ENCODE results near the gene HOXA9. TPM values are rescaled to one million over a fixed set of nuclear protein-coding genes. Genes with fewer than 3 reads are reported as not detected.

The HOXA9 gene
- total RNA-seq, 1 experiment from 2014 or later = 91.0 TPM

DNA sequence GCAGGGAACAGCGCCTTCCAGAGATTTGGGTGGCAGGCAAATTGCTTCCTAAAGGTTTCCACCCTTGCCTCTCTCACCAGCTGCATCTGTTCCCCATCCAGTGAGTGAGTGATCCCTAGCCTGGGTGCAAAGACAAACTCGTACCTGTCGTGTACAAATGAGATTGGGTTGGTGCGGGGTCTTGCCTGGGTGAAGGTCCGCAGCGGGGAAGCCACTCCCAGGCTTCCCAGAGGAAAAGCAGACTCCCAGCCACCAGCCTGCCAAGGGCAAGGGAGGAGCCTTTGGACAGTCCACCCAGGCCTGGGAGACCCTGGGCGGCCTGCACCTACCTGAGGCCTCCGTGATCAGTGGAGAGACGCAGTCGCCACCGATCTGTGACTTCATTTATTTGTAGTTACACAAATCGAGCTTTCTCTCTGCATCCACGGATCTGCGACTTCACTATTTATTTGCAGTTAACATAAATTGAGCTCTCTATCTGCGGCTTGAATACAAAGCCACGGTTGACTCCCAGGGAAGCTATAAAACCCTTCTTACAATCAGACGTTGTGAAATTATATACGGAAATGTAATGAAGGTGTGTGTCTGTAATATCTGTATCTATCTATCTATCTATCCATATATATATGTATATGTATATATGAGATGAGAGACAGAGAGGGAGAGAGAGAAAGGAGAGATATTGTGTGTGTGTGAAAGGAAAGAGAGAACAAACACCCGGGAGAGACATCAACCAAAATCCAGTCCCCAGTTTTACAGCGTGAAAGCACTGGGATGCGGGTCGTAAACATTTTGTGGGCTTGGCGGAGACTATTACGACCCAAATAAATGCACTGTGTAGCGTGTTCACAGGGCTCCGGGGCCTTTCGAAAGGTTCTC is 5.8 kb downstream of the HOXA9 start (continued):
- TF ChIP-seq POLR2AphosphoS5 (IDR thresholded peaks at IDR 0.05; ENCODE audit: low read depth, low read length) (no peak), JUND (IDR thresholded peaks at IDR 0.05) (no peak)
- TF ChIP-seq, protein P1, sequence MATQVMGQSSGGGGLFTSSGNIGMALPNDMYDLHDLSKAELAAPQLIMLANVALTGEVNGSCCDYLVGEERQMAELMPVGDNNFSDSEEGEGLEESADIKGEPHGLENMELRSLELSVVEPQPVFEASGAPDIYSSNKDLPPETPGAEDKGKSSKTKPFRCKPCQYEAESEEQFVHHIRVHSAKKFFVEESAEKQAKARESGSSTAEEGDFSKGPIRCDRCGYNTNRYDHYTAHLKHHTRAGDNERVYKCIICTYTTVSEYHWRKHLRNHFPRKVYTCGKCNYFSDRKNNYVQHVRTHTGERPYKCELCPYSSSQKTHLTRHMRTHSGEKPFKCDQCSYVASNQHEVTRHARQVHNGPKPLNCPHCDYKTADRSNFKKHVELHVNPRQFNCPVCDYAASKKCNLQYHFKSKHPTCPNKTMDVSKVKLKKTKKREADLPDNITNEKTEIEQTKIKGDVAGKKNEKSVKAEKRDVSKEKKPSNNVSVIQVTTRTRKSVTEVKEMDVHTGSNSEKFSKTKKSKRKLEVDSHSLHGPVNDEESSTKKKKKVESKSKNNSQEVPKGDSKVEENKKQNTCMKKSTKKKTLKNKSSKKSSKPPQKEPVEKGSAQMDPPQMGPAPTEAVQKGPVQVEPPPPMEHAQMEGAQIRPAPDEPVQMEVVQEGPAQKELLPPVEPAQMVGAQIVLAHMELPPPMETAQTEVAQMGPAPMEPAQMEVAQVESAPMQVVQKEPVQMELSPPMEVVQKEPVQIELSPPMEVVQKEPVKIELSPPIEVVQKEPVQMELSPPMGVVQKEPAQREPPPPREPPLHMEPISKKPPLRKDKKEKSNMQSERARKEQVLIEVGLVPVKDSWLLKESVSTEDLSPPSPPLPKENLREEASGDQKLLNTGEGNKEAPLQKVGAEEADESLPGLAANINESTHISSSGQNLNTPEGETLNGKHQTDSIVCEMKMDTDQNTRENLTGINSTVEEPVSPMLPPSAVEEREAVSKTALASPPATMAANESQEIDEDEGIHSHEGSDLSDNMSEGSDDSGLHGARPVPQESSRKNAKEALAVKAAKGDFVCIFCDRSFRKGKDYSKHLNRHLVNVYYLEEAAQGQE (IDR thresholded peaks at IDR 0.05; ENCODE audit: low read depth) = no peak

DNA sequence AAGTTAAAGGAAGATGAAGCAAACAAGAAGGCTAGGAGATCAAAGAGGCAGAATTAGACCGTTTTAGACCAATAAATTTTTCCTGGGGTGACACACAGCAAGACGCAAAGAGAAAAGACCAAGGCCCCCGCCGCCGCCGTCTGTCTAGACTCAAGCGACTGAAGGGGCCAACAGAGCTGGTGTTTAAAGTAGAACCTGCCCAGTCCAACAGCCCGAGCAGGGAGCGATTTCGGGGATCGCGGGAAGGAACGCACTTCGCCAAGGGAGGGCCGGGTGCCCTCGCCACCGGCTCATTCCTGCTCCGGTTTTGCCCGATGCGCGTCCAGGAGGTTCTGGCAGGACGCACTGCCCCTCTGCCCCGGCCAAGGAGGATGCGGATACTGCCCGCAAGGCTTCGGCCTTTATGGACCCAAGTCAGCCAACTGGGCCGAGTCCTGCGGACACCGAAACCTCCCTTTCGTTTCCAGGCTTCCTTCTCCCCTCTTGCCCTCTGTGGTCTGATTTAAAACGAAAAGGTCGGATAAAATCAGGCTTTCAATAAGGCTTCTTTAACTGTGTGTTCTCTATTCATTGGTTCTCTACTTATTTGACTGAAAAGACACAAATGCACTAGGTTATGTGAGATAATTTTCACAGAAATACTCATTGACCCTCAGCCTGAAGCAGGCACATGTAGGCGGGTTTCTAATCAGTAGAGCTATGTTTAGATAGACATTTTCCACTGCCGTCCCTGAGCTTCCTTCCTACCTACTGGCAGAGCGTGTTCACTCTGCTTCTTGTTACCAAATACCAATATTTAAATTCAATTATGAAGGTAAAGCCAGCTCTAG is 6.7 kb downstream of the HOXA9 start:
- Histone ChIP-seq H3K27me3 (ENCODE audit: insufficient read depth, low read length) (no peaks in the 10 kb centered on the region), H2AFZ (ENCODE audit: low read depth, low read length, poor library complexity, severe bottlenecking) (no peak overlapping the region), H3K9me3 (ENCODE audit: control insufficient read depth in 1 of 2, insufficient read depth in 1 of 2, low read depth in 1 of 2, low read length in 2 of 2) (no peaks in the 10 kb centered on the region), H3K36me3 (ENCODE audit: control insufficient read depth in 1 of 2, insufficient read depth in 2 of 2, low read length in 2 of 2) (peaks cover 0 to 4% of the 10 kb centered on the region in 2 experiments; a peak in 1 of 4 replicates), H3K4me3 (replicated peaks in 1 of 2; ENCODE audit: low read depth in 1 of 2, low read length in 2 of 2) (no peak overlapping the region), H3K9me2 (ENCODE audit: insufficient read depth) (no peaks in the 10 kb centered on the region), H3K79me2 (ENCODE audit: insufficient read depth, low read length) (peaks cover 33% of the 10 kb centered on the region), H3K4me1 (ENCODE audit: control insufficient read depth in 1 of 2, insufficient read depth in 2 of 2, low read length in 2 of 2) (peaks cover 18 to 54% of the 10 kb centered on the region in 2 experiments), H3K9ac (ENCODE audit: low read length) (no peak overlapping the region), H3K27ac (ENCODE audit: low read depth, low read length) (no peak overlapping the region), H4K20me1 (ENCODE audit: insufficient read depth) (no peaks in the 10 kb centered on the region), H3K4me2 (ENCODE audit: low read length) (no peak overlapping the region)
- CTCF ChIA-PET = interaction anchor here (1.0 to 1.6 kb wide), 5 partner anchors 21 to 789 kb away, joined by 3 to 8 read pairs (median 4); no protein-coding TSS in a partner anchor
- TF ChIP-seq ZFX (IDR thresholded peaks at IDR 0.05) (no peak), FOSL1 (IDR thresholded peaks at IDR 0.05; ENCODE audit: low read depth) (no peak), EZH2 (IDR thresholded peaks at IDR 0.05) (no peak), RAD21 (IDR thresholded peaks at IDR 0.05; ENCODE audit: low read depth) (no peak)
- TF ChIP-seq, protein P1 (IDR thresholded peaks at IDR 0.05; ENCODE audit: low read depth) = no peak
- POLR2A ChIA-PET = no interaction called here
- RAD21 ChIA-PET (ENCODE audit: low non-redundant PET in 1 of 2, low total read pairs in 2 of 2, uncharacterized antibody in 2 of 2, unreplicated experiment in 2 of 2) = interaction anchor here in 1 of 2 experiments (1.1 kb wide), 1 partner anchor 477 kb away, joined by 3 read pairs; no protein-coding TSS in a partner anchor
- DNase-seq (ENCODE audit: low read depth, low spot score) = no peak
- intact Hi-C loops (cut with micrococcal nuclease) = no loop called here
- BruUV-seq (replicated peaks) = no TSS peak
- ATAC-seq = no peak
